Suprapubic skin (tissue), 4 donors: ENCODE measurements around the gene ANXA2. TPM values are rescaled to one million over a fixed set of nuclear protein-coding genes. Genes with fewer than 3 reads are reported as not detected.

Experiments used
- DNase-seq, 2 donors: peaks; one replicate each; pipeline ENCODE4 v3.0.0-alpha.2; 2019; ENCODE audit warnings: low spot score in 2 of 2
- H3K27ac ChIP-seq: fragments of 200-600 bp; sonication (generic); one replicate; pipeline ENCODE4 v1.5.1; 2019
- H3K27me3 ChIP-seq: fragments of 200-600 bp; sonication (generic); one replicate; pipeline ENCODE4 v1.5.1; 2019
- H3K36me3 ChIP-seq: fragments of 200-600 bp; sonication (generic); one replicate; pipeline ENCODE4 v1.5.1; 2019
- H3K4me1 ChIP-seq: fragments of 200-600 bp; sonication (generic); one replicate; pipeline ENCODE4 v1.5.1; 2019
- H3K4me3 ChIP-seq: fragments of 200-600 bp; sonication (generic); one replicate; pipeline ENCODE4 v1.5.1; 2019; ENCODE audit warnings: mild to moderate bottlenecking
- H3K9me3 ChIP-seq: fragments of 200-600 bp; sonication (generic); one replicate; pipeline ENCODE4 v1.5.1; 2019
- CTCF ChIP-seq, 2 donors: fragments of 200-600 bp in 1 of 2; fragments of 450-650 bp in 1 of 2; sonication (generic) in 1 of 2; IDR thresholded peaks; one replicate each; pipeline ENCODE4 v1.5.1; 2016 to 2019; ENCODE audit warnings: antibody characterized with exemption in 2 of 2, mild to moderate bottlenecking in 1 of 2, moderate library complexity in 1 of 2
- EP300 ChIP-seq: sonication (generic); formaldehyde crosslinking; IDR thresholded peaks from one replicate; pipeline ENCODE4 v1.6.1; 2017; ENCODE audit warnings: antibody characterized with exemption
- POLR2A ChIP-seq, 2 donors: fragments of 450-650 bp; IDR thresholded peaks; one replicate each; pipeline ENCODE4 v1.6.1; 2017; ENCODE audit warnings: antibody characterized with exemption in 2 of 2, mild to moderate bottlenecking in 2 of 2, moderate library complexity in 2 of 2
- POLR2AphosphoS5 ChIP-seq, 3 donors: sonication (generic); formaldehyde crosslinking; IDR thresholded peaks; one replicate each; pipeline ENCODE4 v1.6.1; 2017; ENCODE audit warnings: antibody characterized with exemption in 3 of 3
- WGBS: methylation state at CpG from one replicate; pipeline ENCODE4 v1.1.5; 2018; 5-methylcytosine and 5-hydroxymethylcytosine counted together
- total RNA-seq, 4 donors: library from RNA; depleted of rRNA; stranded (reverse); fragments of >200 nt; gene quantifications; one replicate each; pipeline ENCODE4 v1.1.0, GENCODE V29; 2016

Gene ANXA2
- total RNA-seq, 4 donors from 2014 or later = 1,379 to 1,734 (median 1,554) TPM

DNA sequence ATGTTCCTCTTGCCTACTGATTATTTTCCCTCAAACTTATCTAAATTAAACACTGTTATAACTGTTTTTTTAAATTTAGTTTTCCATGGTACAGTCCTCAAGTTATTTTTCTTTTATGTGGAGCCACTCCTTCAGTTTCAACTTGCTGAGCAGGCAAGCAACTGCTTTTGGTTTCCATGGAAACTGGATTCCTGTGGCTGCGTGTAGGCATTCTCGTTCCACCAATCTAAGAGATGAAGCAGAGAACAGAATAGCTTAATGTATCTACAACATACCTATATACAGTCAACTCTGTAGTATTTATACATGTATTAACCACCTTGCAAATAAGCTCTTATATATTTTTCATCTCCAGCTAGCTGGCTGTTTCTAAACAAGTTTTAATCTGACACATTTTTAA, 25.8 kb upstream of the ANXA2 start:
- Histone ChIP-seq H3K27ac (peak overlapping the region; percentile 38), H3K27me3 (no peaks in the 10 kb centered on the region), H3K36me3 (no peaks in the 10 kb centered on the region), H3K4me1 (peaks cover 42% of the 10 kb centered on the region), H3K9me3 (no peaks in the 10 kb centered on the region), H3K4me3 (no peak overlapping the region)
- WGBS = 23% methylated on average over 2 of the region's 2 CpGs
- no peak for DNase-seq
- no peak for TF ChIP-seq CTCF (IDR thresholded peaks at IDR 0.05)
- TF ChIP-seq POLR2A (IDR thresholded peaks at IDR 0.05) = no peak
- no peak for TF ChIP-seq EP300
- TF ChIP-seq POLR2AphosphoS5 (IDR thresholded peaks at IDR 0.05) = no peak

- Histone ChIP-seq H3K27me3 (no peaks in the 10 kb centered on the region), H3K27ac (no peak overlapping the region), H3K4me1 (peaks cover 29% of the 10 kb centered on the region), H3K4me3 (no peak overlapping the region), H3K36me3 (no peaks in the 10 kb centered on the region), H3K9me3 (no peaks in the 10 kb centered on the region)
- no peak for DNase-seq
- 62% methylated on average over 1 of the region's 1 CpG for WGBS
- TF ChIP-seq CTCF (IDR thresholded peaks at IDR 0.05) (no peak), POLR2A (IDR thresholded peaks at IDR 0.05) (no peak), POLR2AphosphoS5 (IDR thresholded peaks at IDR 0.05) (no peak), EP300 (no peak)
Measured at GRCh38 chr15:60421544-60421943, 23.8 kb upstream of the ANXA2 start.

DNA sequence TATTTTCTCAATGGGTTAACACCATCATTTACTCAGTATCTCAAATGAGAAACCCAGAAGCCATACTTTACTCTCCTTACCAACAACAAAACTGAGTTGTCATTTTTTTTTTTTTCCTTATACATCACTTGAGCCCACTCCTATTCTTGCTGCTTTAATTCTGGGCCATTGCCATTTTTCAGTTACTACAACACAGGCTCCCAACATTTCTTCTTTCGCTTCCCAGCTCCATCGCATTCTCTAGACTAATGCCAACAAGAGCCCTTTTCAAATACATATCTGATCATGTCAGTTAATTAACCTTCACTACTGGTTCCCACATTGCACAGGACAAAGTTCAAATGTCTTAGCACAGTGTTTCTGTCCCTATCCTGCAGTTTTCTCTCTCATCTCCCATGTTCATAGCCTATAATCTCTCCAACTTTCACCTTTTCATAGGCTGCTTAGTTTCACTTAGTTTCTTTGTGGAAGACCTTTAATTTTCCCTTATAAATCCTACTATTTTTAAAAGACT, 22.5 kb upstream of the ANXA2 start:
- H3K27me3 ChIP-seq = no peaks in the 10 kb centered on the region
- H3K9me3 ChIP-seq = no peaks in the 10 kb centered on the region
- TF ChIP-seq EP300 (no peak), POLR2A (IDR thresholded peaks at IDR 0.05) (no peak), CTCF (IDR thresholded peaks at IDR 0.05) (no peak), POLR2AphosphoS5 (IDR thresholded peaks at IDR 0.05) (no peak)
- H3K36me3 ChIP-seq = no peaks in the 10 kb centered on the region
- H3K4me3 ChIP-seq = no peak overlapping the region
- no peak for DNase-seq
- peaks cover 29% of the 10 kb centered on the region for H3K4me1 ChIP-seq
- no peak overlapping the region for H3K27ac ChIP-seq
- WGBS = 50% methylated on average over 2 of the region's 2 CpGs

DNA sequence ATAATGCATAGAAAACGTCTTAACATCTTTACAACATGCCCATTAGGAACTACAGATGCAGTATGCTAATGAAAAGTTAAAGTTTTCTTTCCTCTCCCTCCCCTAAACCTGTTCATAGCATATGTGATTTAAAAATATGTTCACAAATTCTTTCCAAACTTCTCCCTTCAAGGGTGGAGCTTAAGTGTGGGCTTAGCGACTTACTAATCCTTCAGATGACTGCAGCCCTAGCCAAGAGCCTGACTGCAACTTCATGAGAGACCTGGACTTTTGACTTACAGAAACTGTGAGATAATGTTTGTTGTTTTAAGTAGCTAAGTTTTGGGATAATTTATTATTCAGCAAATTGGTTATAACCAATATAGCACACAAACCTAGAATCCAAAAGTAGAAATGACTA, 22.0 kb upstream of the ANXA2 start:
- Histone ChIP-seq H3K9me3 (no peaks in the 10 kb centered on the region), H3K27ac (no peak overlapping the region), H3K4me3 (no peak overlapping the region), H3K36me3 (no peaks in the 10 kb centered on the region), H3K4me1 (peaks cover 29% of the 10 kb centered on the region), H3K27me3 (no peaks in the 10 kb centered on the region)
- WGBS = 54% methylated on average over 2 of the region's 2 CpGs
- TF ChIP-seq POLR2AphosphoS5 (IDR thresholded peaks at IDR 0.05) (no peak), EP300 (no peak), POLR2A (IDR thresholded peaks at IDR 0.05) (no peak), CTCF (IDR thresholded peaks at IDR 0.05) (no peak)
- no peak for DNase-seq

- 92% methylated on average over 3 of the region's 3 CpGs for WGBS
- H3K27me3 ChIP-seq = no peaks in the 10 kb centered on the region
- H3K4me1 ChIP-seq = peaks cover 31% of the 10 kb centered on the region
- no peaks in the 10 kb centered on the region for H3K9me3 ChIP-seq
- DNase-seq = no peak
- H3K4me3 ChIP-seq = no peak overlapping the region
- no peak for TF ChIP-seq EP300
- no peak for TF ChIP-seq POLR2AphosphoS5 (IDR thresholded peaks at IDR 0.05)
- TF ChIP-seq POLR2A (IDR thresholded peaks at IDR 0.05) = no peak
- no peak for TF ChIP-seq CTCF (IDR thresholded peaks at IDR 0.05)
- no peaks in the 10 kb centered on the region for H3K36me3 ChIP-seq
- H3K27ac ChIP-seq = no peak overlapping the region
Measured at GRCh38 chr15:60418096-60418495, 20.3 kb upstream of the ANXA2 start.
